HEK293 (cell line): Measurements from ENCODE around the gene ZNF536.

Experiments
- CTCF ChIA-PET: fragments of 350-600 bp; formaldehyde crosslinking; extraction: SDS; loops from one replicate; lab custom pipeline; 2021; ENCODE audit warnings: antibody characterized with exemption; lab: Yijun Ruan, JAX
- POLR2A ChIA-PET: fragments of 300-600 bp; formaldehyde crosslinking; extraction: SDS; loops from one replicate; lab custom pipeline; 2020; ENCODE audit warnings: antibody characterized with exemption, inconsistent platforms; lab: Yijun Ruan, JAX
- H3K27ac ChIP-seq: fragments of 200-500 bp; sonication (Bioruptor generic); 2 replicates; pipeline ENCODE4 v1.5.1; 2014; ENCODE audit warnings: low read depth, low read length, control low read depth, inconsistent platforms; ENCODE audit errors: extremely low read depth
- H3K36me3 ChIP-seq, 2 experiments: fragments of 200-500 bp in 1 of 2; sonication (Bioruptor generic) in 1 of 2; 1 replicate in 1 of 2; 2 replicates in 1 of 2; pipeline ENCODE4 v1.5.1; 2014 to 2017; ENCODE audit warnings: inconsistent platforms in 2 of 2, low read length in 2 of 2; ENCODE audit not compliant: control insufficient read depth in 2 of 2, insufficient read depth in 1 of 2
- H3K4me1 ChIP-seq: fragments of 200-500 bp; sonication (Bioruptor generic); 2 replicates; pipeline ENCODE4 v1.5.1; 2014; ENCODE audit warnings: mild to moderate bottlenecking, low read length, inconsistent platforms; ENCODE audit not compliant: control insufficient read depth, insufficient read depth
- H3K4me3 ChIP-seq: 2 replicates; pipeline ENCODE4 v1.5.1; 2011; ENCODE audit warnings: low read depth, mild to moderate bottlenecking, control low read depth, low read length, moderate library complexity
- H3K9me3 ChIP-seq: fragments of 200-500 bp; sonication (Bioruptor generic); 2 replicates; pipeline ENCODE4 v1.5.1; 2014; ENCODE audit warnings: low read depth, low read length, inconsistent platforms; ENCODE audit not compliant: control insufficient read depth, insufficient read depth
- BCL11B ChIP-seq: fragments of 450-650 bp; formaldehyde crosslinking; IDR thresholded peaks from 2 replicates; pipeline ENCODE4 v1.5.1; 2016; ENCODE audit warnings: low read depth, missing biosample characterization, missing genetic modification characterization
- GLIS1 ChIP-seq: fragments of 450-650 bp; formaldehyde crosslinking; IDR thresholded peaks from 2 replicates; pipeline ENCODE4 v1.5.1; 2016; ENCODE audit warnings: missing biosample characterization, missing genetic modification characterization
- GLIS2 ChIP-seq: fragments of 450-650 bp; formaldehyde crosslinking; IDR thresholded peaks from 2 replicates; pipeline ENCODE4 v1.5.1; 2016; ENCODE audit warnings: missing biosample characterization, missing genetic modification characterization
- IKZF3 ChIP-seq: fragments of 450-650 bp; IDR thresholded peaks from 2 replicates; pipeline ENCODE4 v1.5.0; 2018; ENCODE audit warnings: missing biosample characterization, mild to moderate bottlenecking, missing genetic modification characterization, moderate library complexity
- KLF7 ChIP-seq: fragments of 450-650 bp; formaldehyde crosslinking; IDR thresholded peaks from 2 replicates; pipeline ENCODE4 v1.5.1; 2016; ENCODE audit warnings: missing biosample characterization, missing genetic modification characterization, borderline replicate concordance
- KLF8 ChIP-seq: fragments of 450-650 bp; formaldehyde crosslinking; IDR thresholded peaks from 2 replicates; pipeline ENCODE4 v1.5.1; 2016; ENCODE audit warnings: missing biosample characterization, missing genetic modification characterization
- RBAK ChIP-seq: fragments of 450-650 bp; formaldehyde crosslinking; IDR thresholded peaks from 2 replicates; pipeline ENCODE4 v1.5.1; 2016; ENCODE audit warnings: missing biosample characterization, missing genetic modification characterization
- SCRT1 ChIP-seq: fragments of 450-650 bp; formaldehyde crosslinking; IDR thresholded peaks from 2 replicates; pipeline ENCODE4 v1.5.1; 2016; ENCODE audit warnings: missing biosample characterization, missing genetic modification characterization, borderline replicate concordance
- SCRT2 ChIP-seq: fragments of 450-650 bp; formaldehyde crosslinking; IDR thresholded peaks from 2 replicates; pipeline ENCODE4 v1.5.1; 2016; ENCODE audit warnings: missing biosample characterization, missing genetic modification characterization
- SP2 ChIP-seq: fragments of 450-650 bp; formaldehyde crosslinking; IDR thresholded peaks from 2 replicates; pipeline ENCODE4 v1.5.1; 2016; ENCODE audit warnings: missing biosample characterization, missing genetic modification characterization
- ZBTB20 ChIP-seq: fragments of 450-650 bp; formaldehyde crosslinking; IDR thresholded peaks from 2 replicates; pipeline ENCODE4 v1.5.1; 2016; ENCODE audit warnings: missing biosample characterization, missing genetic modification characterization
- ZEB2 ChIP-seq: fragments of 450-650 bp; formaldehyde crosslinking; IDR thresholded peaks from 2 replicates; pipeline ENCODE4 v1.5.1; 2016; ENCODE audit warnings: missing biosample characterization, missing genetic modification characterization
- ZIC2 ChIP-seq: fragments of 450-650 bp; formaldehyde crosslinking; IDR thresholded peaks from 2 replicates; pipeline ENCODE4 v1.5.1; 2016; ENCODE audit warnings: missing biosample characterization, missing genetic modification characterization
- ZNF10 ChIP-seq: fragments of 450-650 bp; formaldehyde crosslinking; IDR thresholded peaks from 2 replicates; pipeline ENCODE4 v1.5.1; 2017; ENCODE audit warnings: missing biosample characterization, missing genetic modification characterization
- ZNF114 ChIP-seq: fragments of 450-650 bp; formaldehyde crosslinking; IDR thresholded peaks from 2 replicates; pipeline ENCODE4 v1.5.0; 2017; ENCODE audit warnings: missing biosample characterization, missing genetic modification characterization
- ZNF138 ChIP-seq: fragments of 450-650 bp; formaldehyde crosslinking; IDR thresholded peaks from 2 replicates; pipeline ENCODE4 v1.5.1; 2016; ENCODE audit warnings: missing biosample characterization, missing genetic modification characterization, borderline replicate concordance
- ZNF175 ChIP-seq: fragments of 450-650 bp; formaldehyde crosslinking; IDR thresholded peaks from 2 replicates; pipeline ENCODE4 v1.5.1; 2016; ENCODE audit warnings: missing biosample characterization, missing genetic modification characterization
- ZNF19 ChIP-seq: fragments of 450-650 bp; formaldehyde crosslinking; IDR thresholded peaks from 2 replicates; pipeline ENCODE4; 2016; ENCODE audit warnings: missing biosample characterization, missing genetic modification characterization, low read depth
- ZNF214 ChIP-seq: fragments of 450-650 bp; formaldehyde crosslinking; IDR thresholded peaks from 2 replicates; pipeline ENCODE4 v1.5.1; 2017; ENCODE audit warnings: missing biosample characterization, mild to moderate bottlenecking, missing genetic modification characterization, borderline replicate concordance
- ZNF354C ChIP-seq: fragments of 450-650 bp; formaldehyde crosslinking; IDR thresholded peaks from 2 replicates; pipeline ENCODE4 v1.5.1; 2016; ENCODE audit warnings: missing biosample characterization, missing genetic modification characterization, low read depth, borderline replicate concordance
- ZNF394 ChIP-seq: fragments of 450-650 bp; formaldehyde crosslinking; IDR thresholded peaks from 2 replicates; pipeline ENCODE4 v1.5.1; 2016; ENCODE audit warnings: missing biosample characterization, missing genetic modification characterization, mild to moderate bottlenecking, moderate library complexity, borderline replicate concordance
- ZNF549 ChIP-seq: fragments of 450-650 bp; IDR thresholded peaks from 2 replicates; pipeline ENCODE4 v1.5.1; 2018; ENCODE audit warnings: missing biosample characterization, missing genetic modification characterization, mild to moderate bottlenecking, inconsistent platforms, moderate library complexity
- ZNF555 ChIP-seq: fragments of 450-650 bp; formaldehyde crosslinking; conservative IDR thresholded peaks from 2 replicates; pipeline ENCODE4 v1.5.1; 2017; ENCODE audit warnings: missing biosample characterization, mild to moderate bottlenecking, missing genetic modification characterization, inconsistent platforms
- ZNF596 ChIP-seq: fragments of 450-650 bp; IDR thresholded peaks from 2 replicates; pipeline ENCODE4 v1.5.0; 2018; ENCODE audit warnings: missing biosample characterization, mild to moderate bottlenecking, missing genetic modification characterization, moderate library complexity
- ZNF600 ChIP-seq: fragments of 450-650 bp; formaldehyde crosslinking; IDR thresholded peaks from 2 replicates; pipeline ENCODE4 v1.5.1; 2016; ENCODE audit warnings: missing biosample characterization, missing genetic modification characterization
- ZNF623 ChIP-seq: fragments of 450-650 bp; formaldehyde crosslinking; IDR thresholded peaks from 2 replicates; pipeline ENCODE4 v1.5.1; 2016; ENCODE audit warnings: missing biosample characterization, missing genetic modification characterization
- ZNF701 ChIP-seq: fragments of 450-650 bp; formaldehyde crosslinking; IDR thresholded peaks from 2 replicates; pipeline ENCODE4 v1.5.1; 2016; ENCODE audit warnings: missing biosample characterization, missing genetic modification characterization
- ZNF707 ChIP-seq: fragments of 450-650 bp; formaldehyde crosslinking; IDR thresholded peaks from 2 replicates; pipeline ENCODE4 v1.5.1; 2016; ENCODE audit warnings: missing biosample characterization, missing genetic modification characterization
- ZNF830 ChIP-seq: fragments of 450-650 bp; IDR thresholded peaks from 2 replicates; pipeline ENCODE4 v1.5.0; 2018; ENCODE audit warnings: missing biosample characterization, missing genetic modification characterization, low read depth, mild to moderate bottlenecking, moderate library complexity
- ZNF837 ChIP-seq: fragments of 450-650 bp; formaldehyde crosslinking; IDR thresholded peaks from 2 replicates; pipeline ENCODE4 v1.5.1; 2016; ENCODE audit warnings: missing biosample characterization, missing genetic modification characterization
- ZNF843 ChIP-seq: fragments of 450-650 bp; formaldehyde crosslinking; IDR thresholded peaks from 2 replicates; pipeline ENCODE4 v1.5.1; 2016; ENCODE audit warnings: missing biosample characterization, missing genetic modification characterization
- ZSCAN23 ChIP-seq: fragments of 450-650 bp; formaldehyde crosslinking; IDR thresholded peaks from 2 replicates; pipeline ENCODE4 v1.5.1; 2016; ENCODE audit warnings: missing biosample characterization, missing genetic modification characterization
- TF ChIP-seq, protein P1 (sequence below): fragments of 450-650 bp; formaldehyde crosslinking; IDR thresholded peaks from 2 replicates; pipeline ENCODE4 v1.5.1; 2017; ENCODE audit warnings: missing biosample characterization, missing genetic modification characterization
- TF ChIP-seq, protein P2 (sequence below): fragments of 450-650 bp; formaldehyde crosslinking; IDR thresholded peaks from 2 replicates; pipeline ENCODE4 v1.5.1; 2016; ENCODE audit warnings: missing biosample characterization, missing genetic modification characterization, borderline replicate concordance

Gene ZNF536

DNA sequence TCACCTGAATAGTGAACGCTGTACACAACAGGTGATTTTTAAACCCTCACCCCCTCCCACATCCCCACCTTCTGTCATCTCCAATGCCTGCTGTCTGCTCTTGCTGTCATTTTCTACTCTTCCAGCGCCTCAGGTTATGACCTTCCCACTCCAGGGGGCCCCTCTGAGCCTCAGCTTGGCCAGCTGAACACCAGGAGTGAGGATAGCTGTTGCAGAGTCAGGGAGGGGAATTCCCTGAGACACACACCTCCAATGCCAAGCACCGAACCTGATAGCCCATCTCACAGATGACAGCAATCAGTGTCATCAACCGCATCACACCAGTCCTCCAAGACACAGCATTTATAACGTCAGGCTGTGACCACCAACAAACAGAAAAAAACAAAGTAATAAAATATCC is 193.5 kb downstream of the ZNF536 start:
- TF ChIP-seq ZNF707, result no peak
- TF ChIP-seq ZNF19, result no peak
- TF ChIP-seq, protein P1, sequence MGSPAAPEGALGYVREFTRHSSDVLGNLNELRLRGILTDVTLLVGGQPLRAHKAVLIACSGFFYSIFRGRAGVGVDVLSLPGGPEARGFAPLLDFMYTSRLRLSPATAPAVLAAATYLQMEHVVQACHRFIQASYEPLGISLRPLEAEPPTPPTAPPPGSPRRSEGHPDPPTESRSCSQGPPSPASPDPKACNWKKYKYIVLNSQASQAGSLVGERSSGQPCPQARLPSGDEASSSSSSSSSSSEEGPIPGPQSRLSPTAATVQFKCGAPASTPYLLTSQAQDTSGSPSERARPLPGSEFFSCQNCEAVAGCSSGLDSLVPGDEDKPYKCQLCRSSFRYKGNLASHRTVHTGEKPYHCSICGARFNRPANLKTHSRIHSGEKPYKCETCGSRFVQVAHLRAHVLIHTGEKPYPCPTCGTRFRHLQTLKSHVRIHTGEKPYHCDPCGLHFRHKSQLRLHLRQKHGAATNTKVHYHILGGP (tag by site-specific recombination), result no peak
- TF ChIP-seq, protein P2, sequence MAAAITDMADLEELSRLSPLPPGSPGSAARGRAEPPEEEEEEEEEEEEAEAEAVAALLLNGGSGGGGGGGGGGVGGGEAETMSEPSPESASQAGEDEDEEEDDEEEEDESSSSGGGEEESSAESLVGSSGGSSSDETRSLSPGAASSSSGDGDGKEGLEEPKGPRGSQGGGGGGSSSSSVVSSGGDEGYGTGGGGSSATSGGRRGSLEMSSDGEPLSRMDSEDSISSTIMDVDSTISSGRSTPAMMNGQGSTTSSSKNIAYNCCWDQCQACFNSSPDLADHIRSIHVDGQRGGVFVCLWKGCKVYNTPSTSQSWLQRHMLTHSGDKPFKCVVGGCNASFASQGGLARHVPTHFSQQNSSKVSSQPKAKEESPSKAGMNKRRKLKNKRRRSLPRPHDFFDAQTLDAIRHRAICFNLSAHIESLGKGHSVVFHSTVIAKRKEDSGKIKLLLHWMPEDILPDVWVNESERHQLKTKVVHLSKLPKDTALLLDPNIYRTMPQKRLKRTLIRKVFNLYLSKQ (tag by site-specific recombination), result no peak
- TF ChIP-seq ZNF214 (tag by site-specific recombination), result no peak
- no peak for TF ChIP-seq IKZF3 (tag by site-specific recombination)
- TF ChIP-seq ZNF354C (tag by site-specific recombination), result no peak
- no peak for TF ChIP-seq RBAK (tag by site-specific recombination)
- TF ChIP-seq SP2 (tag by site-specific recombination), result no peak
- TF ChIP-seq ZNF114 (tag by site-specific recombination), result no peak
- no peak for TF ChIP-seq ZNF394 (tag by site-specific recombination)
- TF ChIP-seq BCL11B, result no peak
- no peak for TF ChIP-seq ZNF555
- TF ChIP-seq ZNF837 (tag by site-specific recombination), result no peak
- TF ChIP-seq SCRT1 (tag by site-specific recombination), result peak; percentile 47; the same call in 1 of the 2 replicates
- no peak for TF ChIP-seq ZNF701 (tag by site-specific recombination)
- TF ChIP-seq ZNF549 (tag by site-specific recombination), result no peak
- TF ChIP-seq ZNF843 (tag by site-specific recombination), result no peak
- TF ChIP-seq ZNF138 (tag by site-specific recombination), result no peak
- TF ChIP-seq ZNF596 (tag by site-specific recombination), result no peak
- TF ChIP-seq GLIS2 (tag by site-specific recombination), result no peak
- peak; percentile 57 for TF ChIP-seq ZIC2
- TF ChIP-seq ZNF175 (tag by site-specific recombination), result no peak
- 0 out of 2 replicates have a peak, but pooled peaks have one; percentile 14 for TF ChIP-seq ZBTB20 (tag by site-specific recombination)
- no peak for TF ChIP-seq ZEB2 (tag by site-specific recombination)
- no peak for TF ChIP-seq ZSCAN23 (tag by site-specific recombination)
- no peak for TF ChIP-seq KLF7 (tag by site-specific recombination)
- TF ChIP-seq GLIS1, result peak; percentile 71
- TF ChIP-seq KLF8, result no peak
- TF ChIP-seq ZNF10 (tag by site-specific recombination), result no peak
- TF ChIP-seq SCRT2 (tag by site-specific recombination), result peak; percentile 69
- no peak for TF ChIP-seq ZNF830 (tag by site-specific recombination)
- TF ChIP-seq ZNF623 (tag by site-specific recombination), result no peak
- no peak for TF ChIP-seq ZNF600 (tag by site-specific recombination)
- Histone ChIP-seq H3K4me1 (peaks cover 6% of the 10 kb centered on the region; the same call in 1 of the 2 replicates), H3K9me3 (no peaks in the 10 kb centered on the region), H3K4me3 (no peak overlapping the region), H3K27ac (no peak overlapping the region), H3K36me3 (no peaks in the 10 kb centered on the region)
- POLR2A ChIA-PET, result no interaction called here
- CTCF ChIA-PET, result interaction anchor here (0.6 kb wide), 1 partner anchor 28 kb away, joined by 3 read pairs; no protein-coding TSS in a partner anchor
